Hepatic stellate cell (primary cell): ENCODE data around the gene ING4.
A peak's percentile ranks its signal among the peaks of the same experiment; 100 is the strongest.

Source experiments
- DNase-seq: peaks from one replicate; pipeline ENCODE4 v3.0.0; 2011; ENCODE audit warnings: low spot score

Gene ING4

GRCh38 chr12:6635856-6636531 lies 26.9 kb downstream of the ING4 start, which contains the start of gene LPAR5:
LPAR5 (minus strand) TSS chr12:6635959; CDS start chr12:6621248, 14,711 bp downstream.
- DNase-seq = no peak

GRCh38 chr12:6635375-6635855 lies 27.5 kb downstream of the ING4 start:
- DNase-seq = no peak

GRCh38 chr12:6632026-6632983 lies 30.6 kb downstream of the ING4 start:
- no peak for DNase-seq

GRCh38 chr12:6631549-6631961 lies 31.4 kb downstream of the ING4 start:
- no peak for DNase-seq

- no peak for DNase-seq
Observed at GRCh38 chr12:6630736-6631135, 32.2 kb downstream of the ING4 start.

- no peak for DNase-seq
Observed at GRCh38 chr12:6627616-6628015, 35.3 kb downstream of the ING4 start.

- DNase-seq = no peak
Observed at GRCh38 chr12:6626654-6627283, 36.1 kb downstream of the ING4 start.

GRCh38 chr12:6620885-6621274 lies 42.0 kb downstream of the ING4 start:
- no peak for DNase-seq

GRCh38 chr12:6620137-6620884 lies 42.6 kb downstream of the ING4 start:
- no peak for DNase-seq

- DNase-seq = no peak
Observed at GRCh38 chr12:6618483-6619225, 44.3 kb downstream of the ING4 start.

- no peak for DNase-seq
Observed at GRCh38 chr12:6615802-6616201, 47.1 kb downstream of the ING4 start.

GRCh38 chr12:6614513-6615172 lies 48.3 kb downstream of the ING4 start:
- no peak for DNase-seq

- DNase-seq = peak; percentile 95
Observed at GRCh38 chr12:6613776-6614512, 49.0 kb downstream of the ING4 start.

GRCh38 chr12:6613015-6613775 lies 49.7 kb downstream of the ING4 start:
- DNase-seq = peak; percentile 69

- DNase-seq = no peak
Observed at GRCh38 chr12:6612652-6613014, 50.3 kb downstream of the ING4 start.

GRCh38 chr12:6612247-6612646 lies 50.7 kb downstream of the ING4 start:
- DNase-seq = no peak

- no peak for DNase-seq
Observed at GRCh38 chr12:6608592-6609281, 54.2 kb downstream of the ING4 start.
